ENCODE results near the gene PI4KB.

DNA sequence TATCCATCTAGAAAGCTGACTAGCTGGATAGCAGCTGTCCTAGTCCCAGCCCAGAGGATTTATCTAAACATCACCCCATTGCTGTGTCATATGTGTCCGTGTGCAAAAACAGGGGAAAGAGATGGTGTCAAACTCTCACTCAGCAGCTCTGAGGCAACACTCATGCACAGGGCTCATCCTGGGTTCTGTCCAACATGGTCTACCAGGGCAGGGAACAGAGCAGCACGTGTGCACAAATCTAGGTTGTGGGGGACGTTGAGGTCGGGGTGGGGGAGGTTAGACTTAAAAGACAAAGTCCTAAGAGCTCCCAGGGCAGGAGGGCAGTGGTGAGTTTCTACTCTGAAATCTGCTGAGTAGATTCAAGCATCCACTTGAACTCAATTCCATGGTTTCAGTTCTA lies 16.2 kb downstream of the PI4KB start:
- TF ChIP-seq CTCF (IDR thresholded peaks at IDR 0.05 in 8 of 11, conservative IDR thresholded peaks at IDR 0.05 in 3 of 11) (no peak), POLR2AphosphoS5 (IDR thresholded peaks at IDR 0.05) (no peak)

Measured in spleen (tissue), 7 donors.